Keratinocyte (primary cell): ENCODE results near the gene AP3S1. TPM values are rescaled to one million over a fixed set of nuclear protein-coding genes. Genes with fewer than 3 reads are reported as not detected.

ENCODE experiments used
- DNase-seq: peaks from one replicate; pipeline ENCODE4 v3.0.0-alpha.2; 2011; ENCODE audit warnings: low read depth, missing footprints, low spot score
- FAIRE-seq: peaks from 2 replicates; lab custom pipeline; 2011; peaks lifted over from hg19 to GRCh38; lab: Jason Lieb, UNC
- H2AFZ ChIP-seq: 2 replicates; pipeline ENCODE4 v1.6.0; 2012; ENCODE audit warnings: low read length, control low read depth, inconsistent platforms; ENCODE audit not compliant: control insufficient read depth
- H3K27ac ChIP-seq: 2 replicates; pipeline ENCODE4 v1.5.1; 2011; ENCODE audit warnings: low read length; ENCODE audit not compliant: control insufficient read depth, insufficient read depth
- H3K27me3 ChIP-seq: 3 replicates; pipeline ENCODE4 v1.6.0; 2011; ENCODE audit warnings: low read length; ENCODE audit not compliant: control insufficient read depth, insufficient read depth; ENCODE audit errors: extremely low read depth
- H3K36me3 ChIP-seq, 2 experiments: 2 replicates in 1 of 2; 3 replicates in 1 of 2; pipeline ENCODE4 v1.5.1; 2011; ENCODE audit warnings: low read length in 2 of 2, mild to moderate bottlenecking in 1 of 2; ENCODE audit not compliant: control insufficient read depth in 2 of 2, insufficient read depth in 2 of 2; ENCODE audit errors: extremely low read depth in 1 of 2
- H3K4me1 ChIP-seq: 3 replicates; pipeline ENCODE4 v1.5.1; 2011; ENCODE audit warnings: low read length; ENCODE audit not compliant: control insufficient read depth, insufficient read depth; ENCODE audit errors: extremely low read depth
- H3K4me2 ChIP-seq: 3 replicates; pipeline ENCODE4 v1.6.0; 2011; ENCODE audit warnings: low read depth, low read length; ENCODE audit not compliant: control insufficient read depth, insufficient read depth; ENCODE audit errors: extremely low read depth
- H3K4me3 ChIP-seq, 3 experiments: fragments of 200-600 bp in 1 of 3; sonication (generic) in 1 of 3; 2 replicates in 2 of 3; 3 replicates in 1 of 3; pipeline ENCODE4 v1.5.1; 2011 to 2016; ENCODE audit warnings: low read length in 3 of 3, mild to moderate bottlenecking in 3 of 3, control low read depth in 2 of 3, inconsistent platforms in 1 of 3, low read depth in 1 of 3, mixed read lengths in 1 of 3, mixed run types in 1 of 3, moderate library complexity in 1 of 3; ENCODE audit not compliant: control insufficient read depth in 2 of 3, insufficient read depth in 2 of 3; ENCODE audit errors: extremely low read depth in 1 of 3
- H3K79me2 ChIP-seq: 2 replicates; pipeline ENCODE4 v1.6.0; 2012; ENCODE audit warnings: low read length; ENCODE audit not compliant: control insufficient read depth, insufficient read depth
- H3K9ac ChIP-seq: 3 replicates; pipeline ENCODE4 v1.6.0; 2011; ENCODE audit warnings: low read length; ENCODE audit not compliant: control insufficient read depth, insufficient read depth; ENCODE audit errors: extremely low read depth
- H3K9me1 ChIP-seq: 3 replicates; pipeline ENCODE4 v1.6.0; 2011; ENCODE audit warnings: low read length; ENCODE audit not compliant: control insufficient read depth, insufficient read depth; ENCODE audit errors: extremely low read depth
- H3K9me3 ChIP-seq: 2 replicates; pipeline ENCODE4 v1.5.1; 2012; ENCODE audit warnings: low read depth, low read length; ENCODE audit not compliant: control insufficient read depth
- H4K20me1 ChIP-seq: 3 replicates; pipeline ENCODE4 v1.6.0; 2011; ENCODE audit warnings: low read length; ENCODE audit not compliant: control insufficient read depth, insufficient read depth; ENCODE audit errors: extremely low read depth
- EZH2 ChIP-seq: IDR thresholded peaks from one replicate; pipeline ENCODE4 v1.6.1; 2012; ENCODE audit warnings: inconsistent platforms, mild to moderate bottlenecking, low read length, moderate library complexity
- dilution Hi-C: fragments of 300-500 bp; cut with MboI; formaldehyde crosslinking; loops from one replicate; pipeline ENCODE4 v1.7.0; 2020; ENCODE audit warnings: low sequenced_read_pairs; ENCODE audit not compliant: extremely low pct_ligation_motif_present
- polyA plus RNA-seq, 5 experiments: library from polyadenylated mRNA; depleted of rRNA in 3 of 5; stranded (reverse) in 3 of 5; stranded (forward) in 1 of 5; unstranded in 1 of 5; fragments of >200 nt; gene quantifications; 1 replicate in 1 of 5; 2 replicates in 3 of 5; 3 replicates in 1 of 5; pipeline versions ENCODE4 v1.2.1 to v1.2.3, GENCODE V29; 2011 to 2012; ENCODE audit warnings: missing spikeins in 2 of 5, low read depth in 1 of 5, low replicate concordance in 1 of 5
- TF ChIP-seq, protein P1 (sequence below), 3 experiments: IDR thresholded peaks in 1 of 3; conservative IDR thresholded peaks in 1 of 3; optimal IDR thresholded peaks in 1 of 3; 2 replicates in 2 of 3; 3 replicates in 1 of 3; pipeline versions ENCODE3 to v1.5.1; 2011; ENCODE audit warnings: low read length in 3 of 3, mild to moderate bottlenecking in 3 of 3, moderate library complexity in 2 of 3, control low read depth in 1 of 3, inconsistent platforms in 1 of 3; ENCODE audit not compliant: insufficient read depth in 2 of 3; ENCODE audit errors: extremely low read depth in 1 of 3

The AP3S1 gene
- polyA plus RNA-seq, 1 donor (not counting 4 experiments of a cell fraction or from before 2014, with no cell fraction given), result 153 TPM

DNA sequence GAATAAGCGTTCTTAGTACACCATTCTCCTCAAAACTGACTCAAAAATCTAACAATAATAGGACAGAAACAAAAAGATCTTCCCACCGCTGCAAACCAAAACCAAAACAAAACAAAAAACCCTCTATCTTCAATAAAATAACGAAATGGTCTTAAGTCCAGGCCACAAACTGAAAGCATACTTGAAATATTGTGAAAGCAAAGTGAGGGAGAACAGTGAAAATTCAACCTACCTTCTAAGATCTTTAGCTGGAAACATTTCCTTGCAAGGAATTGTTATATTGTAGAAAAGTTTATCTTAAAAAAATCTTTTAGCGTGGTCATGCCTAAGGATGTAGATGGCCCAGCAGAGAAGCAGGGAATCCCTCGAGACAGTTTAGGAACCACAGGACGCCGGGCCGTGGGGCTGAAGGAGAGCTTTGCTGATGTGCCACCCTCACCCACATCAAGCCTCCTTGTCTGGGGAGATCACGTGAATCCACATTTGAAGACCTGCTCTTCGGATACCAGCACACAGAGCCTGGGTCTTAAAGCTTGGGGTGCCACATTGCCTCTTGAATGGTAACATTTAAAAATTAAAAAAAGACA lies 92.7 kb downstream of the AP3S1 start:
- FAIRE-seq, result no peak

DNA sequence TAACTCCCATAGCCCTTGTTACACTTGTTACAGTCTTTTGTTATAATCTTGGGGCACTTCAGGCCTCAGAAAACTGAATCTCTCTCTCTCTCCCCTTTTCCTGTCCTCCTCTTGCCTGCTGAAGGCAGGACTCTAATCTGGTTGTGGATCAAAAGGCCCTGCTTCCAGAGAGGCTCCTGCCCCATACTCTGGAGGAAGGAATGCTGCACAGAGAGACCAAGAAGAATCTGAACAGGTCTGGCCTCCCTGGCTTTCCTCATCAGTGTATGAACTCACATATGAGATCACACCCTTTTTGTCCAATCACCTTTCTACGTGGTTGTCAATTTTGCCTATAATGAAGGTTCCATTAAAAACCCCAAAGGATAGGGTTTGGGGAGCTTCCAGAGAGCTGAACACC lies 94.3 kb downstream of the AP3S1 start:
- Histone ChIP-seq H3K9me1 (no peaks in the 10 kb centered on the region), H4K20me1 (no peaks in the 10 kb centered on the region), H3K79me2 (no peaks in the 10 kb centered on the region), H3K27ac (no peak overlapping the region), H3K9ac (no peak overlapping the region), H3K27me3 (no peaks in the 10 kb centered on the region), H3K9me3 (no peaks in the 10 kb centered on the region), H3K36me3 (no peaks in the 10 kb centered on the region), H3K4me3 (no peak overlapping the region), H3K4me1 (peaks cover 4% of the 10 kb centered on the region), H3K4me2 (no peak overlapping the region), H2AFZ (no peak overlapping the region)
- no peak for DNase-seq
- dilution Hi-C loops, result no loop called here
- TF ChIP-seq, protein P1, sequence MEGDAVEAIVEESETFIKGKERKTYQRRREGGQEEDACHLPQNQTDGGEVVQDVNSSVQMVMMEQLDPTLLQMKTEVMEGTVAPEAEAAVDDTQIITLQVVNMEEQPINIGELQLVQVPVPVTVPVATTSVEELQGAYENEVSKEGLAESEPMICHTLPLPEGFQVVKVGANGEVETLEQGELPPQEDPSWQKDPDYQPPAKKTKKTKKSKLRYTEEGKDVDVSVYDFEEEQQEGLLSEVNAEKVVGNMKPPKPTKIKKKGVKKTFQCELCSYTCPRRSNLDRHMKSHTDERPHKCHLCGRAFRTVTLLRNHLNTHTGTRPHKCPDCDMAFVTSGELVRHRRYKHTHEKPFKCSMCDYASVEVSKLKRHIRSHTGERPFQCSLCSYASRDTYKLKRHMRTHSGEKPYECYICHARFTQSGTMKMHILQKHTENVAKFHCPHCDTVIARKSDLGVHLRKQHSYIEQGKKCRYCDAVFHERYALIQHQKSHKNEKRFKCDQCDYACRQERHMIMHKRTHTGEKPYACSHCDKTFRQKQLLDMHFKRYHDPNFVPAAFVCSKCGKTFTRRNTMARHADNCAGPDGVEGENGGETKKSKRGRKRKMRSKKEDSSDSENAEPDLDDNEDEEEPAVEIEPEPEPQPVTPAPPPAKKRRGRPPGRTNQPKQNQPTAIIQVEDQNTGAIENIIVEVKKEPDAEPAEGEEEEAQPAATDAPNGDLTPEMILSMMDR (optimal IDR thresholded peaks at IDR 0.05 in 1 of 3, IDR thresholded peaks at IDR 0.05 in 1 of 3, conservative IDR thresholded peaks at IDR 0.05 in 1 of 3; ENCODE audit: extremely low read depth in 1 of 3, insufficient read depth in 2 of 3, low read length in 3 of 3), result no peak
- no peak for TF ChIP-seq EZH2
- no peak for FAIRE-seq

More for the DNA sequence above, 92.7 kb downstream of the AP3S1 start:
- no peaks in the 10 kb centered on the region for H4K20me1 ChIP-seq
- H2AFZ ChIP-seq, result no peak overlapping the region
- H3K9ac ChIP-seq, result no peak overlapping the region
- no peak for DNase-seq
- dilution Hi-C loops, result no loop called here
- H3K79me2 ChIP-seq, result no peaks in the 10 kb centered on the region
- H3K4me1 ChIP-seq, result peaks cover 2% of the 10 kb centered on the region
- H3K36me3 ChIP-seq, result no peaks in the 10 kb centered on the region
- H3K27me3 ChIP-seq, result no peaks in the 10 kb centered on the region
- no peaks in the 10 kb centered on the region for H3K9me1 ChIP-seq
- H3K4me2 ChIP-seq, result no peak overlapping the region
- peaks cover 3% of the 10 kb centered on the region for H3K9me3 ChIP-seq
- no peak overlapping the region for H3K27ac ChIP-seq
- TF ChIP-seq EZH2, result no peak
- TF ChIP-seq, protein P1 (optimal IDR thresholded peaks at IDR 0.05 in 1 of 3, IDR thresholded peaks at IDR 0.05 in 1 of 3, conservative IDR thresholded peaks at IDR 0.05 in 1 of 3; ENCODE audit: extremely low read depth in 1 of 3, insufficient read depth in 2 of 3, low read length in 3 of 3), result no peak
- no peak overlapping the region for H3K4me3 ChIP-seq
